NCI-H2107 (cell line): Measurements from ENCODE around the gene CCDC57.

Source experiments
- DNase-seq: peaks from one replicate; lab custom pipeline; 2025; lab: John Stamatoyannopoulos, UW

The CCDC57 gene

DNA sequence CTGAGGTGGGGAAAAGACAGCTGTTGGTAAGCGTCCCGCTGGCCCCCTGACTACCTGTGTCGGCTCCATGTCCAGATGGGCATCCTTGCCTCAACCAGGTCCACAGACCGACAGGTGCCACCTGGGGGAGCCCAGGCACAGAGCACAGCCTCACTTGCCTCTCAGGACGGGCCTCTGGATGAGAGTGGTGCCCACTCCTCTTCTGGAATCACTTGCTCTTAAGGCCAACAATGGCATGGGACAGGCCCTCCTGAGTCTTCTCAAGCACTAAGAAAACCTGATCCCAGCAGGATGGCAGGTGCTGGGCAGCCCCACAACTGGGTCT is 33.4 kb upstream of the CCDC57 start:
- no peak for DNase-seq

DNA sequence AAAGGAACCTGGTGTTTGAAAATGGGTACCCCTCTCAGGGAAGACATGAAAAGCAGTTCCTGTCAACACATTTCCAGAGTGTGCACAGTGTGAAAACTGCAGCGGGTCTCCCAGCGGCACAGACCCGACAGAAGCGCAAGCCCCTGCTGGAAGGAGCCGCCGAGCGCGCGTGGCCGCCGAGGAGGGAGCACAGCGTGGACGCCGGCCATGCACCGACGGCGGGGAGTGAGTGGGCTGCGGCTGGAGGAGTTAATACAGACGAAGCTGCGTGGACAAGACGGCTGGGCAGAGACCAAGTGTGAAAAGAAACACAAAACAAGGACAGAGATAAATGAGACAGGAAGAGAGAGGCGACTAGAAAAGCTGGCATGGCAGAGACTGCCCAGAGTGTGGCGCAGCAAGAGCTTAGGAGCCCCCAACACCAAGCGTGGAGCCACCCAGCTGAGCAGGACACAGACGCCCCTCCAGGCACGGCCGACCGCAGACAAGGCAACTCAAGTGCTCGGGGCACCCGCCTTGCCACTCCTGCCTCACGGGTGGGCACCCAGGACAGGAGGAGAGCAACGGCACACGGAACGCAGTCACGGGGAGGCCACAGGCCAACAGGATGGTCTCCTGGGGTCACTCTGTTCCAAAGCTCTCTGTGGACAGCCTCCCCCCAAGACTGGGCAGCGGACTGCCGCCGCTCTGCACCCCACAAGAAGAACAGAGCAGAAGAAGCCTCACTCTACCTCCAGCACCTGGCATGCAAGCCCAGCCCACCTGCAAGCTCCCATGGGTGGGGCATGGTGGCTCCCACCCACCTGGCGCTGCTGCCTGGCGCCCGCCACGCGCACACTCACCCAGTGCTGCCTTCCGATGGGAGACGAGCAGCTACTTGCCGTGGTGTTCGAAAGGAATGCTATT is 32.7 kb upstream of the CCDC57 start:
- no peak for DNase-seq

DNA sequence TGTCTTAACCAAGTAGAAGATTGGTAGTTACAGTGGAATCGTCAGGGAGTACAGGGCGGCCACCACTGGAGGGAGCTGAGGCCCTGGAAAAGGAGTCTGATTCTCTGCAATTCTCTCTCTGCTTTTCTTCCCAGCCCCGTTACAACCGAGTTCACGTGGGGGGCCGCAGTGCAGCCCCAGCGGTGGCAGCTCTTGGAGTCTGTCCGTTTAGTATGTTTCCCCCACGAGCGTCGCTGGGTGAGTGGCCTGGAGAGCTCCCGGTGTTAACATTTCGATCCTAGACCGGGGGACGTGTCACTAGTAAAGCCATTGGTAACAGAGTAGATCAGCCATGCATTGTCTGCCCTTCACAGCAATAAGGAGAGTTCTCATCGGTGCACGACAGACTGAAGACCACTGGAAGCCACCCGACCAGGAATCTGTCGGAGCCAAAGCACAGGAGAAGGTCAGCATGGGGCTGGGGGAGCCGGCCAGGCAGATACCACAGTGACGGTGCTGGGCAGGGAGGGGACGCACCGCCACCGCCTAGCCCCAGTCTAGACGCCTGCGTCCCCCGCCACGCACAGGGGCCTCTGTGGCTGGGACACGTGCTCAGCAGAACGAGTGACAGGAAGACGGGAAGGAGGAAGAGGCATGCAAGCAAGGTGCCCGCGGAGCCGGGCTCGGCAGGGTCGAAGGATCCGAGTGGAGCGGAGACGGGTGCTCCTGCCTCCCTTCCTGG is 31.9 kb upstream of the CCDC57 start:
- DNase-seq: no peak

DNA sequence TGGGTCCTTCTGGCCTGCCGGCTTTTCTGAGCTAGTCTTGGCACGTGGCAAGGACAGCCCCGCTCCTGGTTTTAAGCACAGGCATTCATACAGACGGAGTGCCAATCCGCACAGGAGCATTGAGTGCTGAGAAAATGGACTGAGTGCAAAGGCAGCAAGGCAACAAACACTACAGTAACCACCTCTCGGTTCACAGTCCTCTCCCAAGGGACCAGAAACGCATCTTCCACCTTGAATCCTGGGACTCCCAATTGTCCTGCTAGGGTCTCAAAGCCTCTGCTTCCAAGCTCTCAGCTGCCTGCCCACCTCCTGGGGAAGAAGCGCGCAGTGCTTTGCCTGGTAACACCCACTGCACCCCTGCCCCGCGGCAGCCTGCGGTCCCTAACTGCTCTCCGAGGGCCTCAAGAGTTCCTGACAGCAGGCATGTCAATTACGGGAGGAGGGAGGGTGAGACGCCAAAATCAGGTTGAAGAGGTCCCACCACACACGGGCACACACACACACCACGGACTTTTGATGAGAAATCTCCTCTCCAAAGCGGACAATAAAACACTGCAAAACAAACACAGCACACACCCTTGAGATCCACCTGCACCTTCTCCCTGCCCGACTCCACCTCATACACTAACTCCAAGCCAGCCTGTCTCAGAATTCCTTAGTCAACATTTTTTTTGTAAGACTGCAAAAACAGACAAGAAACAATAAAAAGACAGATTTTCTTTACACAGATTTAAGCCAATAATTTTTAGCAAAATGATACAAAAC is 31.2 kb upstream of the CCDC57 start:
- DNase-seq: no peak

DNA sequence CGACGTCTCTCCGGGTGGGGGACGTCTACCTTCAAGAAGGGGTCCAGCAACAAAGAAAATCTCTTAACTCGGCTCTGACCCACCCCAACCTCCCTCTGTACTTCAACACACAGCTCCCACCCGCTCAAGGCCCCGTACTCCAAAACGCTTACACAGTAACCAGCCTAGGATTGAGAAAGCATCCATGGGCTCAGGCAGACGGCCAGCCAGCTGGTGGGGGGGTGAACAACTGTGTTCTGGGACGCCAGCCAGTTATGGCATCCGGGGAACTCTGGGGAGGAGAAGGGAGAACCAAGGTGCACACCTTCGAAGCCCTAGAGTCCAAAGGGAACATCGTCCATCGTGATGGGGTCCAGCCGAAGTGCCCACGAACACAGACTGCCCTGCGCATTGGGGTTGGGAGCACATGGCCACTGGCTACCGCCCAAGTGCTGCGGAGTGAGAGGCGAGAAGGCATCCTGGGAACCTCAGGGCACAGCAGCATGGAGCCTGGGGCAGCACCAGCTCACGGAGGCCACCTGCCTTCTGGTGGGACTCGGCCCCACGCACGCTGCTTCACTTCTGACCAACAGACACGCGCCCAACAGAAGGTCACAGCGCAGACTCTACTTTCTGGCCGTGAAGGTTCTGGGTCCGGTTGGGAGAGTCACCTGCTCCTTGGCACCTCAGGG is 30.5 kb upstream of the CCDC57 start:
- no peak for DNase-seq

DNA sequence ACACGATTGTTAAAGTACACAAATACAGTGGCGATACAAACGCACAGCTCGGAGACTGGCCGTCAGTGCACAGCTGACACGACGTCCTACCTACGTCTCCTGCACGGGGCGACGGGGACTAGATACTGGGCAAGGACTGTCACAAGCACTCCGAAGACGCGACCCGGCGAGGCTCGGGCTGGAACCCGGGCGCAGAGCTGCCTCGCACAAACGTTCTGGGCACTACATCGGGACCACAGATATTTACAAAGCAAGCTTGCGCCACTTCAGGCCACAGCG is 30.0 kb upstream of the CCDC57 start:
- DNase-seq: no peak

DNA sequence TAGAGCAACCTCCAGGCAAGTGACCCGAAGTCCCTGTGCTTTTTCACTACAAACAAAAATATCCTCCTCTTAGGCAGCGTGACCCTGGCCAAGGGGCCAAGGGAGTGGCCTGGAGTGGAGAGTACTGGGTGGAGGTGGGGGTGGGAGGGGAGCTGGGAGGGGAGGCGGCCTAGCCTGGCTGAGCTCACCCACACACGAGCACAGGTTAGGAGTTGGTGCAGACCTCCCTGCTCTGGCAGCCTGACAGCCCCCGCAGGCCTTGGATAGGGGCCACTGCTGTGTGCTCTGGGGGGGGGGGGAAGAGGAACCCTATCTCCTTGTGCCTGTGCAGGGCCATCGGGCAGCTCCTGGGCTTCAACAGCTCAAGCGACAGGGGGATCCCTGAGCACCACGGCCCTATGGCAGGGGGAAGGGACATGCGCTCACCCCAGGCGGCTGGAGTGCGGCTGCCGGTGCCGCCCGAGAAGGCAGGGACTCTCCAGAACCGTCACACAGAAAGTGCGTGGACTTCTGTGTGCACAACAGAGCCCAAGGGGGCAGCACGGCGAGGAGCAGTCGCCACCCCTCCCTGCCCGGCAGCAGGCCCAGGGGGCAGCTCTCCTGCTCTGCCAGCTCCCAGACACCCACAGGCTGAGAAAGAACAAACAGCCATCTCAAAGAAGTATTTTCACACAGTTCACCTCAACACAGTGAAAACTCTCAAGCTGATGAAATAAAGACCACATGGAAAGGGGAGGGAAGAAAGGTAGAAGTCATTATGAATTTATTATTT is 29.5 kb upstream of the CCDC57 start:
- no peak for DNase-seq

DNA sequence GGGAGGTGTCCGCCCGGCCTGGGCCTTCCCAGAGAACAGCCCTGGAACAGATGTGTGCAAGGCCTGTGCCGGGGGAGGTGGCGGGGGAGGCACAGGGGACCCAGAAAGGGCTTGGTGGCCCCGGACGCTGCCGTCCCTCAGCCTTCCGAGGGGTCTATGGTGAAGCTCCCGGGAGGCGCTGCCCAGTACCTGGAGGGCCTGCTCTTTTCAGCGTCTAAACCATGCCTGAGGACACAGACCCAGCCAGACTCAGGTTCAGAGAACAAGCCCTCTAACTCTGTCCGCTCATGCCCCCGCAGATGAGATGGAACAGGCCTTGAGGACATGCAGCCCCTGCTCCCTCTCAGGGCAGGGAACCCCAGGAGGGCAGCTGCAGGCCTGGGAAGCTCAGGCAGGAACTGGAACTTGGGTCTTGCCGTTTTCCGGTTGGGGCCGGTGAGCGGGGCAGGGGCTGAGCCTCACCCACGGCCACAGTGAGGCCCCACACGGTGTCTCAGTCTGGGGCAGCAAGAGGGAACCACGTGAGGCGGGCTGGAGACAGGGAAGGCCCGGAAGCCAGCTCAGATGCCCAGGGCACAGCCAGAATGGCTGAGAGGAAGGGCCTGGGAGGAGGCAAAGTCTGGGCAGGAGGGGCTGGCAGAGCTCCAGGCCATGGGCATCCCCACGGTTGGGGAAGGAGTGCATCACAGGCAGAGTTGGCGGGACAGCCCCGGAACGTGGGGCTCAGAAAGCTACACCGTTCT is 28.7 kb upstream of the CCDC57 start:
- no peak for DNase-seq

DNA sequence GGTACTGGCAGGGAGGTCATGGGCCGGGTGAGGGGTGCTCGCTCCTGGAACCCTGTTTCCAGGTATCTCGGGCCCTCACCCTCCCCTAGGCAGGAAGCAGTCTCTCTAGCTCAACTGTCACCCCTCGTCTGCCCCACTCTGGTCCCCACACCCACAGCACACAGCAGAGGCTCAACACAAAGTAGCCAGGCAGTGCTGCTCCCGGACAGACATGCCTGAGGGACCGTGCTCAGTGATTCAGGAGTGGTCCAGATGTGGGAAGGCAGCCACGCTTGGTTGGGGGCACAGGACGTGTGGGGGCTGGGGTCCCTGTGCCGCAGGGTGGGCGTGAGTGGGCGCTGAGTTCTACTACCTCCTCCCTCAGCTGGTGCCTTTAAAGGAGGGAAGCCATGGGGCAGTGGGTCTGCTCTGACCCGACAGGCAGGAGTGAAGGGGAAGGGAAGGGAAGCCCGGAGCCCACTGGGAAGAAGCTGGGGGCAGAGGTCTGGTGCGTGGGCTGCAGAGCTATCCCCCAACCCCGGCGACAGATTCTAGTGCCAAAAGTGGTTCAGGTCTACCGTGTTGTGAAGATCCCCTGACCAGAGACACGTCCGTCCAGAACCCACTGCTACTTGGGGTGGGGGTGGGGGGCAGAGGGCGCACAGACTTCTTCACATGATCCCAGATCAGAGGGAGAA is 28.0 kb upstream of the CCDC57 start:
- DNase-seq: no peak

DNA sequence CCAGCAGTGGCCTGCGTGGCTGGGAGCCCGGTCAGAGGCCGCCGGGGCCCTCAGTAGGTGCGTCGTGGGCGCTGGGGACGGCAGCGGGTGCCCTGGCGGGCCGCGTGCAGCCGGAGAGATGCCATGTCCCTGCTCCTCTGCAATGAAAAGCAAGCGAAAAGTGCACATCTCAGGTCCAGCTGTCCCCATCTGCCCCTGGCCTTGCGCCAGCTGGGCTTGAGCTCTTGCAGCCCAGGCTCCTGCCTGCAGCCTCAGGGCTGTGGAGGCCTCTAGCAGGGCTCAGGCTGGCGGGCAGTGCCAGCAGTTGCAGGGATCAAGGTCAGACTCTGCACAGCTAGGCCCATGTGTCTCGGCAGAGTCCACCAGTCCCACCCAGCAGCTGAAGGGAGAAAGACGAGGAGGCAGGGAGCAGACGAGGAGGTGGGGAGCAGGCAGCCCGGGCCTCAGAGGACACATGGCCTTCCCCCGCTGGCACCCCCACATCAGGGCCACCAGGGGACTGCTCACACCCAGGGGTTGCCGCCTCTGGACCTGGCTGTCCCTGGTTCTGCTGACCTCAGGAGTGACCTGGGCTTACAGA is 27.4 kb upstream of the CCDC57 start:
- no peak for DNase-seq

DNA sequence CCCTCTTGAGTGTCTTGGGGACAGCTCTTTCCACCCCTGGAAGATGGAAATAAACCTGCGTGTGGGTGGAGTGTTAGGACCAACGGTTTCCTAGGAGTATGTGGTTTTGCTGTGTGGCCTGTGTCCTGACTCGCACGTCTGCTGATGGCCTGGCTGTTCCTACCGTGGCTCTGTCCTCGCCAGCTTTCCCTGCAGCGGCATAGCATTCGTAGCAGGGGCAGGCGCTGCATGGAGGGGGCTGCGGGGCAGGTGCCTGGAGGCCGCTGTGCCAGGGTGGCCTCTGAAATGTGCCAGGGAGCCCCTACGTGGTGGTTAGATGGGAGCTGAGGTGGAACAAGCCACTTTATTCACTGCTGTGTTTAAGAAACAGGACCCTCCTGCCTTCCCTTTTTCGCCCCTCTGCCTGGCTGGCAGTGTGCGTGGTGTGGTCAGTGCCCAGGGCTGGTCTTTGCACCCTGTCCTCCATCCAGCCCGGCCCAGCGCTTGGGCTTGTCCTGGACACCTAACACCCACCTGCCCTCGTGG is 26.8 kb upstream of the CCDC57 start:
- no peak for DNase-seq

DNA sequence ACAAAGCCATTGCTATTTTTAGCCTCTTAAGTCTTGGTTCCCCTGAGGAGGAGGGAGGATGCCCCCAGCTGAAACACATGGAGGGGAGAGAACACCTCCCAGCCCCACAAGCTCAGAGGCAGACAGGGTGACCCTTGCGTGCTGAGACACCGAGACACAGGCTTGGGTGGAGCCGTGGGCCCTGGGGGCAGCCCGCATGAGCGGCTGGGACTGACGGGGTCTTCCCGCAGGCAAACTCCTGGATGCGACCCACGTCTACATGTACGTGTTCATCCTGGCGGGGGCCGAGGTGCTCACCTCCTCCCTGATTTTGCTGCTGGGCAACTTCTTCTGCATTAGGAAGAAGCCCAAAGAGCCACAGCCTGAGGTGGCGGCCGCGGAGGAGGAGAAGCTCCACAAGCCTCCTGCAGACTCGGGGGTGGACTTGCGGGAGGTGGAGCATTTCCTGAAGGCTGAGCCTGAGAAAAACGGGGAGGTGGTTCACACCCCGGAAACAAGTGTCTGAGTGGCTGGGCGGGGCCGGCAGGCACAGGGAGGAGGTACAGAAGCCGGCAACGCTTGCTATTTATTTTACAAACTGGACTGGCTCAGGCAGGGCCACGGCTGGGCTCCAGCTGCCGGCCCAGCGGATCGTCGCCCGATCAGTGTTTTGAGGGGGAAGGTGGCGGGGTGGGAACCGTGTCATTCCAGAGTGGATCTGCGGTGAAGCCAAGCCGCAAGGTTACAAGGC is 26.0 kb upstream of the CCDC57 start:
- no peak for DNase-seq

DNA sequence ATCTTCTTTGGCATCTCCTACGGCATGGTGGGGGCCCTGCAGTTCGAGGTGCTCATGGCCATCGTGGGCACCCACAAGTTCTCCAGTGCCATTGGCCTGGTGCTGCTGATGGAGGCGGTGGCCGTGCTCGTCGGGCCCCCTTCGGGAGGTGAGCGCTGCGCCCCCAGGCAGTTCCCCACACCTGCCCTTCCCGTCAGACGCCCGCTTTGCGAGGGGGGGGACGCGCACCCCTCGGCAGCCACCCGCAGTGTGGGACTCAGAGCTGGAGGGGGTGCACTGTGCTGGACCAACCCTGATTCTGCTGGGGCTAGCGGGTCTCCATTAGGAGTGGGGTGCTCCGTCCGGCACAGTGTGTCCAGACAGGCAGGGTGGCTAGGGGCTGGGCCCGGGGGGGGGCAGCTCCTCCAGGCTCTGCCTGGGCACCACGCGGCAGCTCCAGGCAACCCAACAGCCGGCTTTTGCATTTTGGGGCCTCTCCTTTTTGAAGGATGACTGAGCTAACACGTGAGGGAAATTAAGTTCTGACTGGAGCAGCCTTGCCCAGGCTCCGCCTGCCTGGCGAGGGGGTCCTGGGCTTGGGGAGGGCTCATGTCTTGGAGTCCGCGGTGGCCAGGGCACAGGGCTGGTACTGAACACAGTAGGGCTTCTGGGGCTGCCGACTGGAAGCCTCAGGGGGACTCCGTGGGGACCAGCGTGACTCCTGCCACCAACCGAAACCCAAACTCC is 25.3 kb upstream of the CCDC57 start:
- DNase-seq: no peak

DNA sequence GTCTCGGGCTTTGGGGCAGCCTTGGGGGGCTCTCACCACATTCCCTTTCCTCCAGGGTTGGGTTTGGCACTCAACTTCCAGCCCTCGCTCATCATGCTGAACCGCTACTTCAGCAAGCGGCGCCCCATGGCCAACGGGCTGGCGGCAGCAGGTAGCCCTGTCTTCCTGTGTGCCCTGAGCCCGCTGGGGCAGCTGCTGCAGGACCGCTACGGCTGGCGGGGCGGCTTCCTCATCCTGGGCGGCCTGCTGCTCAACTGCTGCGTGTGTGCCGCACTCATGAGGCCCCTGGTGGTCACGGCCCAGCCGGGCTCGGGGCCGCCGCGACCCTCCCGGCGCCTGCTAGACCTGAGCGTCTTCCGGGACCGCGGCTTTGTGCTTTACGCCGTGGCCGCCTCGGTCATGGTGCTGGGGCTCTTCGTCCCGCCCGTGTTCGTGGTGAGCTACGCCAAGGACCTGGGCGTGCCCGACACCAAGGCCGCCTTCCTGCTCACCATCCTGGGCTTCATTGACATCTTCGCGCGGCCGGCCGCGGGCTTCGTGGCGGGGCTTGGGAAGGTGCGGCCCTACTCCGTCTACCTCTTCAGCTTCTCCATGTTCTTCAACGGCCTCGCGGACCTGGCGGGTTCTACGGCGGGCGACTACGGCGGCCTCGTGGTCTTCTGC is 24.6 kb upstream of the CCDC57 start:
- DNase-seq: no peak

DNA sequence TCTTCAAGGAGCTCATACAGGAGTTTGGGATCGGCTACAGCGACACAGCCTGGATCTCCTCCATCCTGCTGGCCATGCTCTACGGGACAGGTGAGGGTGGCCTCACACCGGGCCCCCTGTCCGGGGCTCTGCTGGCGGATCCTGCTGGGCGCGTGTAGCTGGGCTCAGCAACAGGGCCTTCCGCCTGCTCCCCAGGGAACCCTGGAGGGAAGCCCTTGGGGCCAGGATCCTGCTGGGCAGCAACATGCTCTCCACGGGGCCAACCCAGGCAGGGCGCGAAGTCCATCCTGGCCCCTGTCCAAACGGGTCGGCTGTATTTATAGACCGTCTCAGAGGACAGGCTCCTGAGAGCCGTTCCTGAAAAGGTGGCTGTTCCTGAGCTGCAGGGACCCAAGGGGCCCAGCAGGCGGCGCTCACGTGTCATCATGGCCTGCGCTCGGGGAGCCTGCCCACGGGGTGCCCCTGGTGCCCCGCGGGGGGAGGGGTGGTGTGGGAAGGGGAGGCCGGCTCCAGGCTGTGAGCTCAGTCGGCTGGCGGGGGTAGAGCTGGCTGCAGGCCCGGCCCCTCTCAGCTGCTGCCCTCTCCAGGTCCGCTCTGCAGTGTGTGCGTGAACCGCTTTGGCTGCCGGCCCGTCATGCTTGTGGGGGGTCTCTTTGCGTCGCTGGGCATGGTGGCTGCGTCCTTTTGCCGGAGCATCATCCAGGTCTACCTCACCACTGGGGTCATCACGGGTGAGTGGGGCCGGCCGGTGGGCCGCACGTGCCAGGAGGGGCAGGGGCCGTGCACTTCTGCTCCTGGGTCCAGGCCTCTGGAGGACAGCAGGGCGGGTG is 23.7 kb upstream of the CCDC57 start:
- peak; percentile 49 for DNase-seq

DNA sequence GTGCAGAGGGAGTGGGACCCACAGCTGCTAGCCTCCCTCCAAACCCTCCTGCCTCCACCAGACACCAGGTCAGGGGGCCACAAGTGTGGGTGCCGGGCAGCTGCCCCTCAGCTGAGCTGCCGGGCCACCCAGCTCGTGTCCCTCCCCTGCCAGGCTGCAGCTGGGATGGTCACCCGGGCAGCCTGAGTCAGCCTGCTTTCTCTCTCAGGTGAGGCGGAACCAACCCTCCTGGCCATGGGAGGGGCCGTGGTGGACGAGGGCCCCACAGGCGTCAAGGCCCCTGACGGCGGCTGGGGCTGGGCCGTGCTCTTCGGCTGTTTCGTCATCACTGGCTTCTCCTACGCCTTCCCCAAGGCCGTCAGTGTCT is 23.1 kb upstream of the CCDC57 start:
- DNase-seq: no peak
